NCI-H1436 (cell line): ENCODE measurements around the gene WDR27.
"Not testable (repeated sequence)": the region's sequence is repeated elsewhere in the genome, so short reads cannot be mapped to it uniquely, and the experiment has no call there.

ENCODE experiments used
- DNase-seq: peaks from one replicate; lab custom pipeline; 2025; lab: John Stamatoyannopoulos, UW

WDR27 gene

DNA sequence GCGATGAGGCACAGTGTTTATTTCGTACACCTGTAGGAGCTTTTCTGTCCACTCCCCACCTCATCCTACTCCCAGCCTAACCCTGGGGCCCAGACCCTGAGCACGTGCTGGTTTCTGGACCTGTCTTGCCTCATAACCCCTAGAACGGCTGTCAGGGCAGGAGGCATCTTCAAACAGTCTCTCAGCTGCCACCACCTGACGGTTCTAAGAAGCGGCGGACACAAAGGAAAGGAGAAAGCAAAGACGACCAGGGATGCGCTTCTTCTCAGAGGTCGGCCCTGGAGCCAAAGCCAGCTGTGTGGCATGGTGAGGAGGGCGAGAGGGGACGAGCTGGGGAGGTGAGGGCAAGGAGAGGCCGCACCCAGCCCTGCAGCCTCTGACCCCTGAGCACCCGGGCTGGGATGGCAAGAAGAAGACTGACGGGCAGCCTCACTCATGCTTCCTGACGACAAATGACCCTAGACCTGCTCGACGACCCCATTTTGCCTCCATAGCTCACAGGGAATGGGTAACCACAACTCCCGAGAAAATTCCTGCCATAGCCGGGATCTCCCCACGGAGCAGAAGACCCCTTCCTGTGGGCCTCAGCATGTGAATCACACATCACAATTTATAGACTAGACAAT, 62.1 kb downstream of the WDR27 start:
- DNase-seq, result no peak

DNA sequence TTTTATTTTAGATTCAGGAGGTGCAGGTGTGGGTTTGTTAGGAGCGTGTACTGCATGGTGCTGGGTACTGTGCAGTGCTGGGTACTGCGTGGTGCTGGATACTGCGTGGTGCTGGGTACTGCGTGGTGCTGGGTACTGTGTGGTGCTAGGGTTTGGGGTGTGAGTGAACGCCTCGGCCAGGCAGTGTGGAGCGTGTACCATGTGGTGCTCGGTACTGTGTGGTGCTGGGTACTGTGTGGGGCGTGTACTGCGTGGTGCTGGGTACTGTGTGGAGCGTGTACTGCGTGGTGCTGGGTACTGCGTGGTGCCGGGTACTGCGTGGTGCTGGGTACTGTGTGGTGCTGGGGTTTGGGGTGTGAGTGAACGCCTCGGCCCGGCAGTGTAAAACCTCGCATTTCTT, 62.9 kb downstream of the WDR27 start:
- no peak for DNase-seq

DNA sequence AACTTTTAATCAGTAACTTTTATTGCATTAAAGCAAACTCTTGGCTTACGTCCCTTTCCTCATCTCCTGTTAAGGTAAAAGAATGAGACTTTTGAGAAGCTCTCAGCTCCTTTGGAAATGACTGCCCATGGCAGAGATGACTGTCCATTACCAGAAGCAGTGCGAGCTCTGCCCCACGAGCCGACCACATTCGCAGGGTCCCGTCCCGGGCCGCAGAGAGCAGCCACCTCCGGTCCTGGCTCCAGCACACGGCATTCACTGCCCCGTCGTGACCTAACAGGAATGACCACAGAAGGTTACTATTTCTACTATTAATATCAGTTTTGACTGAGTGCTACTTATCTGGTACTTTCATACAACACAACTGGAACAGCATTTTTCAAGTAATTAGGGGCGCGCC, 63.4 kb downstream of the WDR27 start:
- no peak for DNase-seq

DNA sequence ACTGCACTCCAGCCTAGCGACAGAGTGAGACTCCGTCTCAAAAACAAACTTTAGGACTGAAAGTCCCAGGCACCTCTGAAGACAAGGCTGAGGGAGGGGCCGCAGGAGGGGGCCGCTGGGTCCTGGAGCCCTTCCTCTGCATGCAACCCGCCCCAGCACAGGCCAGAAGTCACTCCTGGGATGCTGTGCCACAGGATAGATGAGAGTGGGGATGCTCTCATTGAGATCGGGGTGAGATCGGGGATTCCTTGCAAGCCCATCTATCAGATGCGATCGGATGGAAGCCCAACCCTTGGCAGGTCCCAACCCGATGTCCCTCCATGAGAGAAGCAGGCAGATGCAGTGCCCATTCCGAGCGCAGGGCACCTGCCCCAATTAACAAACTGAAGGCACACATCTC, 66.5 kb downstream of the WDR27 start:
- DNase-seq, result no peak

DNA sequence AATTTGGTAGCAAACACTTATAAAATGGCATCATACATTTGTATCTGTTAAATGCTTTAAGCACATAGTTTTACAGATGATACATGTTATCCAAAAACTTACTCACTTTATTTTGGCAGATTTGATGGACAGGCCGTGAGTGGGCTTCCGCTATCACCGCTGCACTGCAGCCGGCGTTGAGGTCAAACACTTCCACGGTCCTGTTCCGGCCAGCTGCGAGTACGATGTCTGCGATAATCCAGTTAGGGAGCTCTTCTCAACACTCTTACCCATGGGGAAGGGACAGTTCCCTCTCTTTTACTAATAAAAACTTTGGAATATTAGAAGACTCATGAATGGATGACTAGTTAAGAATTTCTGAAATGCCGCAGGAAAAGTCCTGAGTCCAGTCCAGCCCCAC, 69.0 kb downstream of the WDR27 start:
- DNase-seq, result no peak

DNA sequence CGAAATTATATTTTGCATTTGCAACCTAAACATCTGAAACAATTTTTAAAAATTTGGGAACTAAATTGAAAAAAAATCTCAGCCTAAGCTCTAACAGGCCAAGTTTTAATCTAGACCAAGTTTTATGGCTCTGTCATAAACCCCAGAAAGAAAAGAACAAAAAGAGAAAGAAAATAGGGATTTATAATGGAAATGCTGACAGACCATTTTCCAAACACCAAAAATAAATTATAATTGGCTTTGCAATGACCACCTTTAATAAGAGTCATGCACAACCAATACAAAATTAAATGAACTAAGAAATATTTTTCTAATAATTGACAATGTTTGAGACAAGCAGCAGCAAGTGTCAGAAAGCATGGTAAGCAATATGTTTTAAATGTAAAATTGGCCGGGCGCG, 72.6 kb downstream of the WDR27 start:
- DNase-seq, result no peak

DNA sequence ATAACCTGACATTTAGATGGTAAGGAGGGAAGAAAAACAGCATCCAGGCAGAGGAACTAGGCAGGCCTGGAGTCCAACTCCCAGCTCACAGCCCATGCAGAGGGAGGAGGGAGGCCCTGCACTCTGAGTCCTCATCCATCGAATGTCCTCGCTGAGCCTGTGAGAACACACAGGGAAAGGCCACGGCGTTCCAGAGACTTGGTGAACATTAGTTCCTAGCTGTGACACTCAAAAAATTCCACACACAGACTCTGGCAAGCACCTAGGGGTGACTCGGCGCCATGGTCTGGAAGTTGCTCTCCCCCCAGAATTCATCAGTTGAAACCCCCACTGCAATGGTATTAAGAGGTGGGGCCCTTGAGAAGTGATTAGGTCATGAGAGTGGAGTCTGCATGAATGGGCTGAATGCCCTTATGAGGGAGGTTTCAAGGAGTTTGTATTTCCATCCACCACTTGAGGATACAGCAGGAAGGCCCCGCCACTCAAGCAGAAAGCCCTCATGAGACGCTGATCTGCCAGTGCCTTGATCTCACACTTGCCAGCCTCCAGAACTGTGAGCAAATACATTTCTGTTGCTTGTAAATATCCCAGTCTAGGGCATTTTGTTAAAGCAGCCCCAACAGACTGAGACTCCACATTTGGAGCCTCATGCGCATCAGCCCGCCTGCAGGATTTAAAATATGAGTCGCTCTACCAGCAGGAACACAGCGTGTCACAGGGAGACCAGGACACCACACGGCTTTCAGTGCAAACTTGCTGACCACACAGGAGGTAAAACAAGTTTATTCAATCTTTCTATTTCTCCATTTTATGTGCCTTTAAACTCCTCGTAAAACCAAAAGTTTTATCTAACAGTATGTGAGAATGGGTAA, 73.9 kb downstream of the WDR27 start:
- no peak for DNase-seq

DNA sequence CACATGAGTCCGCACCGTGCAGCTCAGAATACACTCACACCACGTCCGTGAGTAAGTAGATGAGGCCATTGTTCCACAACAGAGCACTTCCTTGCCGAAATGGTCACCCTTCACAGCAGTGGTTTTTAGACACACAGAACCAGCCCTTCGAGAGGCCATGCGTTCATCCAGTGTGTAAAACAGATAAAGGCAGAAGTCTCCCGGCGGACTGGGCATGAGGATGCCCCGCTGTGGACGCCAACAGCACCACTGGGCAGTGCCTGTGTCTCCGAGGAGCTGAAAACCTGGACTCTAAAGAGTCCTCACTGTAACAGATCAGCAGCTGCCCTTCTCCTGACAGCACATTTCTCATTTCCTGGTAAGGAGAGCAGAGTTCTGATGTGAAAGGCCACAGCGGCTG, 75.2 kb downstream of the WDR27 start:
- DNase-seq, result no peak

DNA sequence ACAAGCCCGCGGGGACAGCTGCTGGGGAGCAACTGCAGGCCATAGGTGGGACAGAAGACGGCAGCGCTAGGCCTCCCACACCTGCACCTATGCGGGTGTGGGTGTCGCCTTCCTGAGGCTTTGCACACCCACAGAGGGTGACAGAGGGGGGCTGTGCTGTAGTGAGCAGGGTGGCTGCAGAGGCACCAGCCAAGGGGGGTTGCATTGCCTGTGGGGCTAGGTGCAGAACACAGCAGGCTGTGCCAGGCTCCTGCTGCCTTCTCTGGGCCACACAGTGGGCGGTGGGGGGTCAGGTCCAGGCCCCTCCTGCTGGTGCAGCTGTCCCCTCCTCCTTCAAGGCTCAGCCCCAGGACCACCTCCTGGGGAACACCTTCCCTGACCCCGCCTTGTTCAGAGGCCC, 75.7 kb downstream of the WDR27 start:
- DNase-seq, result no peak

DNA sequence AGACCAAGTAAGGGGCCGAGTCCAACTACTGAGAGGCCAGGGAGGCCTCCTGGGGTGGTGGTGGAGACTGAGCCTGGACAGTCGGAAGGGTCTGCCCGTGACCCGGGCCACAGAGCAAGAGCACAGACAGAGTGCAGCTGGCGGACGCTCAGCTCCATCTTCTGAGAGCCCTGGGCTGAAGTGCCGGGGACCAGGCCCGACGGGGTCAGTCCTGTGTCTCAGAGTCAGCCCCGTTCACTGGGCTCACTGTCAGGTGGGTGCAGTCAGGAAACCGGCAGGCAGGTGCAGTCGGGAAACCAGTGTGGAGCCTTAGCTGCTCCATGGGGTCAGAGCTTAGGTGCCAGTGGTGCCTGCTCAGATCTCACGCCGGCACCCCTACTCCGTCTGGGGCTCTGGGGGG, 76.5 kb downstream of the WDR27 start:
- no peak for DNase-seq

DNA sequence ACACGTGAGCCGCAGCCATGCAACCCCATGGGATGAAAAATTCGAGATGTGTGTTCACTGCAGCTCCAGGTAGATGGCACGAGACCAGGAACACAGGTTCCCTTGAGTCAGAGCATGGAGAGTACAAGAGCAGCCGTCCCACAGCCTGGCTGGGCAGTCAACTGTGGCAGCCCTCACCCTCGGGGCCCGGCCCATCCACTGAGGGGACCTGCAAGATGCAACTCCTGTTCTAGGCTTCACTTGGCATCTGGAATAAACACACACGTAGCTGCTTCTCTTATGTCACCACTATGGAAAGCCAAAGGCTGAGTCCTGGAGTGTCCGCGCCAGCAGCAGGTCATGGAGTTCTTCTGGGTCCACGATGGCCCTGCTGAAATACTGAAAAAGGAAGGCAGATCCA, 77.0 kb downstream of the WDR27 start:
- DNase-seq, result no peak

DNA sequence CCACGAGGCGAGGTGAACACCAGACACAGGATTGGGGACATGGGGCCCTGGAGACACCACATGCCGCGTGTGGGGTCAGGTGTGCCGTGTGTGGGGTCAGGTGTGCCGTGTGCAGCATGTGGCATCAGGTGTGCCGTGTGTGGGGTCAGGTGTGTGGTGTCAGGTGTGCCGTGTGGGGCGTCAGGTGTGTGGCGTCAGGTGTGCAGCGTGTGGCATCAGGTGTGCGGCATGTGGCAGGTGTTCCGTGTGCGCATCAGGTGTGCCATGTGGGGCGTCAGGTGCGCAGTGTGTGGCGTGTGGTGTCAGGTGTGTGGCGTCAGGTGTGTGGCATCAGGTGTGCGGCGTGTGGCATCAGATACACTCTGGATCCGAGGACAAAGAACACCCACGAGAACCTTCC, 77.9 kb downstream of the WDR27 start:
- no peak for DNase-seq

DNA sequence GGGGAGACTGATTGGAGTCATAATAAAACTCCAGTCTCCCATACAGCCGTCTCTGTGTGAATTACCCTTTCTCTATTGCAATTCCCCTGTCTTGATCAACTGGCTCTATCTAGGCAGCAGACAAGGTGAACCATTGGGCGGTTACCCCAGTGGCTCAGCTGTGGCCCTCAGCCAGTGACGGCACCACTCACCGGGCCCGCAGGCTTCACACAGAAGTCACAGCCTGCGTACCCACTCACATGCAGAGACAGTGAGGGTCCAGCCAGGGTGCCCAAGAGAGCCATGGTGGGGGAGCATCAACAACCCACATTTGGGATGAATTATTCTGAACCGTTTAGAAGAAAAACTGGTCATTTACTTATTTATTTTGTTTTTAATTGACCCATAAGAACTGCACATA, 78.5 kb downstream of the WDR27 start:
- no peak for DNase-seq

DNA sequence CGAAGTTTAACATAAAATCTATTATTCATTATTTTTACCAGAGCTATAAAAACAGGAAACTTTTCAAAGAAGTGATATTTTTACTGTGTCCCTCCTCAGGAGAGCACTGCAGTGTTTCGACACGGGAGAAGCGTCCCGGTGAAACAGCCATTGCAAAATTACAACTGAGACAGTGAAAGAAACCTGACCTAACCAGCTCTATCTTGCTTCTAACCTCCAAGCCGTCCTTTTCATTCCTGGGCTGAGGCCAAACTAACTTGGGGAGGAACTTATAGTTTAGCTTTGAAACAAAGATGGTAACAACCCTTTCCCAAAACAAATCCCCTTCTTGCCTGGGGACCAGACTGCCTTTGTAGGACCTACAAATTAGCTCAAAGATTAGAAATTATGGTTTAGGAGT, 79.2 kb downstream of the WDR27 start:
- DNase-seq, result no peak

DNA sequence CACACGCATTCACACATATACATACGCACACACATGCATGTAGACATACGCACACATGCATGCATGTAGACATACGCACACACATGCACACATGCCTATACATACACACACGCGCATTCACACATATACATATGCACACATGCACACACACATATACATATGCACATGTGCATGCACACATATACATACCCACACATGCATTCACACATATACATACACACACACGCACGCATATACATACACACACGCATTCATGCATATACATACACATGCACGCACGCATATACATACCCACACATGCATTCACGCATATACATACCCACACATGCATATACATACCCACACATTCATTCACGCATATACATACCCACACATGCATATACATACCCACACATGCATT, 80.5 kb downstream of the WDR27 start:
- DNase-seq, result no peak

DNA sequence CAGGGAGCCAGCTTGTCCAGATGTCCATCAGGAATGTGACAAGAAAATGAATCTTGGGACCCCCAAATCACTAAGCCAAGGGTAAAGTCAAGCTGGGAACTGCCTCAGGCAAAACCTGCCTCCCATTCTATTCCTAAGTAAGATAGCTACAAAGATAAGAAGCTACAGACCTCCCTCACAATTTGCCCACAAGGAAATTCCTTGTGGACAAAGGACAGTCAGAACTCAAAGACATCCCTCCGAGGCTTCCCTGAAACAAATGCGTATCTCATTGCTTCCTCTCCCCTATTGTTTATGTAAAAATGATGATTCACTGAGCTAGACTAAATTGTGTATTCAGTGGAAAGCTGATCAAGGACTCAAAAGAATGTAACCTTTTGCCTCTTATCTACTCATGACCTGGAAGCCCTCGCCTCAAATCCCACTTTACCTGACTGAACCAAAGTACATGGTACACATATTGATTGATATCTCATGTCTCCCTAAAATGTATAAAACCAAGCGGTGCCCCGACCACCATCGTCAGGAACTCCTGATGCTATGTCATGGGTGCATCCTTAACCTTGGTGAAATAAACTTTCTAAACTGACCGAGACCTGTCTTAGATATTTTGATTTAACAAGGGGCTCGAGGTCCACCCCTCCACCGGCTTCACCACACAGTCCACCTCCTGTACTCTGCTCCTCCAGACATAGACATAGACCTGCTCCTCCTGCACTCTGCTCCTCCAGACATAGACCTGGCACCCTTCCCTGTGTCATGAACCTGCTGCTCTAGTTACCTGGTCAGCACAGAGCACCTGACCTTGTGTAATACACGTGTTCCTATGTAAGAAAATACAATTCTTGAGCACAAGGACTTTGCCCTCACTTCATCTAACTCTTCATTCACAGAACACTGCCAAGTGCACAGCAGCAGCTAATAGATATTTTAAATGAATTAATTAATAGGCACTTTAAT, 81.4 kb downstream of the WDR27 start:
- DNase-seq, result no peak

DNA sequence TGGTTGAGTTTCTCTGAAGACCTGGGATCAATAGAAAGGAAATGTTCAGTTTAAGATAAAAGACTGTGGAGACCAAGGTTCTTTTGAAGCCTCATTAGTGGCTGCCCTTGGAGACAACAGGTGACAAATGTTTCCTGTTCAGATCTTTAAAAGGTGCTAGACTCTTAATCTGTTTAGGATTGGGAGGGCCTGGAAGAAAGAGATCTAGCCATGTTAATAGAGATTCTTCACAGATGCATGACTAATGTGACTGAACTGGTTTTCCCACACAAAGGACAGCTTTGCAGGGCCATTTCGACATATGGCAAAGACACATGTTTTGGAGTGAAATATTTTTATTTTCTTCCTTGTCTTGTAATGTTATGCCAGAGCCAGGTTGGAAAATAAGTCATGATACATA, 82.2 kb downstream of the WDR27 start:
- DNase-seq, result no peak

DNA sequence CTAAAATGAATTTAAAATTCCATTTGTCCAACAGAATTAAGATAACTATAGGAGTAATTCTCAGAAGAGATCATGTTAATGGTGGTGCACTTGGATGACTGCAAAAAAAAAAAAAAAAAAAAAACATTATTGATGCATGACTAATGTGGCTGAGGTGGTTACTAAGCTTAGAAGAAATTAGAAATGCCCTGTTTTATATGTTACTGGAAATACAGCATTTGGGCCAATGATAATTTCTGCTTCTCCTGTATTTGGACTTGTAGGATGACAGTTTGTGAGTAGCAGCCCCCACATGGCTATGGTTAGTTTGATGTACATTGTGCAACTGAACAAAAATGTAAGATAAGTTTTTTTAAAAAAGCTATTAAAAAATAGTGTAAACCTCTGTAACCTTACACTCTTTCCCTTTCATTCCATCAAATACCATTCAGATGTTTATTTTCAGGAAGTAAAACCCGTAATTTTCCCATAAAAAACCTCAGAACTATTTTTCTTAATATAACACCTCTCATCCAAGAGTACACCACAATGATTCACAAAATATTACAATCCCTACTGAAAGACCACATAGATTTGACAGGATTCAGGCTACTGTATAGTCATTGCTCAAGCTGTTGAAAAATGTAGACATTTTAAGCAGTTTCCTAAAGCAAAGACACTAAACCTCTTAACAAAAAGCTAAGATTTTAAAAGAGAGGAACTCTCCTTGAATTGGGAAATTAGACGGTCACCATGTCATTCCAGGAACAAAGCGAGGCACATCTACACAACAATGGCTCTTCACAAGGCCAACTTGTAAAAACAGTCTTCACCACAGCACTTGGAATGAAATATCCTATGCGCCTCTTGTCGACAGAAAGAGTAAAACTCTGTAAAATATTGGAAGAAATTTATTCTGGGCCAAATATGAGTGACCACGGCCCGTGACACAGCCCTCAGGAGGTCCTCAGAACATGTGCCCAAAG, 83.0 kb downstream of the WDR27 start:
- DNase-seq, result no peak

DNA sequence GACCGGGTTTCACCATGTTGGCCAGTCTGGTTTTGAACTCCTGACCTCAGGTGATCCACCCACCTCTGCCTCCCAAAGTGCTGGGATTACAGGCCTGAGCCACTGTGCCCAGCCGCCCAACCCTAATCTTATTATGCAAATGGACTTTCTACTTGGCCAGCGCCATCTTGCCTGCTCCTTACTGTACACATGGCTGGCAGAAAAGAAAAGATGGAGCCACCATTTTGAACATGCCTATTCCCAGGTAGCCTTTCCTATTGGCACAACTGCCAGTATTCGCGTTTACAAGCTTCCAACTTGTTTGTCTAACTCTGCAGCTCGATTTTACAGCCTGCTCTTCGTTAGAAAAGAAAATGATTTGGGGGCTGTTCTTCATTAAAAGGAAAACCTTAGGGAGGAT, 84.3 kb downstream of the WDR27 start:
- DNase-seq, result no peak

DNA sequence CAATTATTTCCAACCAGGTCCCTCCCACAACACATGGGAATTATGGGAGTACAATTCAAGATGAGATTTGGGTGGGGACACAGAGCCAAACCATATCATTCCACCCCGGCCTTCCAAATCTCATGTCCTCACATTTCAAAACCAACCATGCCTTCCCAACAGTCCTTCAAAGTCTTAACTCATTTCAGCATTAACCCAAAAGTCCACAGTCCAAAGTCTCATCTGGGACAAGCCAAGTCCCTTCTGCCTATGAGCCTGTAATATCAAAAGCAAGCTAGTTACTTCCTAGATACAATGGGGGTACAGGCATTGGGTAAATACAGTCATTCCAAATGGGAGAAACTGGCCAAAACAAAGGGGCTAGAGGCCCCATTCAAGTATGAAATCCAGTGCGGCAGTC, 93.2 kb downstream of the WDR27 start:
- not testable (repeated sequence) for DNase-seq

DNA sequence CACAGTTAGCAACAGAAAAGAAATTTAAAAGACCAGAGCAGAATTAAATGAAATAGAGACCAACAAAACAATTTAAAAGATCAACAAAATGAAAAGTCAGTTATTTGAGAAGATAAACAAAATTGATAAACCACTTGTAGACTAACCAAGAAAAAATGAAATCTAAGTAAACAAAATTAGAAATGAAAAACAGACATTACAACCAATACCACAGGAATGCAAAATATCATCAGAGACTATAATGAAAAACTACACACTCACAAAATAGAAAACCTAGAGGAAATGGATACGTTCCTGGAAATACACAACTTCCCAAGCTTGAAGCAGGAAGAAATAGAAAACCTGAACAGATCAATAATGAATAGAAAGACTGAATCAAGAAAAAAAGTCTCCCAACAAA, 97.8 kb downstream of the WDR27 start:
- DNase-seq, result no peak

DNA sequence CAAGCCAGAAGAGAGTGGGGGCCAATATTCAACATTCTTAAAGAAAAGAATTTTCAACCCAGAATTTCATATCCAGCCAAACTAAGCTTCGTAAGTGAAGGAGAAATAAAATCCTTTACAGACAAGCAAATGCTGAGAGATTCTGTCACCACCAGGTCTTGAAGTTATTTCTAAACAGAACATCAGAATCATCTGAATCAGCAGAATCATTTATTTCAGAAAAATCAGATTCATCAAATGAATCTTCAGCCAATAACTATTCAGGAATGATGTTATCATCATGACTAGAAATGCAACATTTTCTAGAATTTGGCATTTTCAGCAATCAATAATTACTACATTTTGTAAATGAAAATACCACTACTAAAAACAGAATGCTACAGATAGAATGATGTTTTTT, 100.7 kb downstream of the WDR27 start:
- not testable (repeated sequence) for DNase-seq
